PC-9 (cell line): ENCODE data around the gene SIPA1L3.

Experiments
- CTCF ChIP-seq: fragments of 200-600 bp; sonication (generic); conservative IDR thresholded peaks from 2 replicates; pipeline ENCODE4 v1.6.1; 2017; ENCODE audit warnings: mixed run types, antibody characterized with exemption, mild to moderate bottlenecking, moderate library complexity
- EZH2 ChIP-seq: fragments of 200-600 bp; sonication (generic); IDR thresholded peaks from 2 replicates; pipeline ENCODE4 v1.8.0; 2017; ENCODE audit warnings: antibody characterized with exemption, low read depth

- TF ChIP-seq CTCF (no peak), EZH2 (no peak)
These were observed 198.6 kb downstream of the SIPA1L3 start for GRCh38 chr19:38105574-38105973.
